Stimulated activated CD4-positive, alpha-beta T cell treated with anti-CD3 and anti-CD28 coated beads, Interleukin-1b, Interleukin-23, amount 100 ng/mL, for 4 hours (primary cell): ENCODE measurements around the gene ZNF562.

Experiments used
- DNase-seq, 2 donors: peaks; one replicate each; pipeline ENCODE4 v3.0.0-alpha.2; 2020; ENCODE audit warnings: low read depth in 2 of 2

The ZNF562 gene

GRCh38 chr19:9644472-9644871, 30.4 kb downstream of the ZNF562 start:
- no peak for DNase-seq

GRCh38 chr19:9641810-9642209, 33.1 kb downstream of the ZNF562 start:
- no peak for DNase-seq

- DNase-seq, result no peak
Observed at GRCh38 chr19:9640956-9641355, 33.9 kb downstream of the ZNF562 start.

- DNase-seq, result no peak
Observed at GRCh38 chr19:9636018-9636417, 38.9 kb downstream of the ZNF562 start.

GRCh38 chr19:9627856-9628255, 47.0 kb downstream of the ZNF562 start:
- DNase-seq, result no peak

GRCh38 chr19:9622531-9622930, 52.4 kb downstream of the ZNF562 start:
- no peak for DNase-seq

- peak; percentile 78 to 80 for DNase-seq
Observed at GRCh38 chr19:9621156-9622037, 53.5 kb downstream of the ZNF562 start, which contains the start of gene ZNF561. TSS of gene ZNF561 (minus strand) at chr19:9621232. CDS start at chr19:9619456, 1,776 bp downstream.

- DNase-seq, result no peak
Observed at GRCh38 chr19:9620842-9621155, 54.1 kb downstream of the ZNF562 start.

GRCh38 chr19:9615844-9616243, 59.1 kb downstream of the ZNF562 start:
- no peak for DNase-seq

- no peak for DNase-seq
Observed at GRCh38 chr19:9610484-9611113, 64.3 kb downstream of the ZNF562 start.

GRCh38 chr19:9608912-9609311, 66.0 kb downstream of the ZNF562 start:
- DNase-seq, result no peak

GRCh38 chr19:9597027-9597426, 77.9 kb downstream of the ZNF562 start:
- no peak for DNase-seq
